DND-41 (cell line): ENCODE results near the gene ARIH1.

Experiments used
- EZH2 ChIP-seq: IDR thresholded peaks from 3 replicates; pipeline ENCODE4 v1.6.1; 2012; ENCODE audit warnings: borderline replicate concordance, low read depth, mild to moderate bottlenecking, moderate library complexity, low read length, inconsistent platforms; ENCODE audit not compliant: severe bottlenecking
- TF ChIP-seq, protein P1 (sequence below): IDR thresholded peaks from 2 replicates; pipeline ENCODE4 v1.5.1; 2012; ENCODE audit warnings: borderline replicate concordance, low read length, moderate library complexity, mild to moderate bottlenecking; ENCODE audit not compliant: poor library complexity, severe bottlenecking; ENCODE audit errors: extremely low read depth

DNA sequence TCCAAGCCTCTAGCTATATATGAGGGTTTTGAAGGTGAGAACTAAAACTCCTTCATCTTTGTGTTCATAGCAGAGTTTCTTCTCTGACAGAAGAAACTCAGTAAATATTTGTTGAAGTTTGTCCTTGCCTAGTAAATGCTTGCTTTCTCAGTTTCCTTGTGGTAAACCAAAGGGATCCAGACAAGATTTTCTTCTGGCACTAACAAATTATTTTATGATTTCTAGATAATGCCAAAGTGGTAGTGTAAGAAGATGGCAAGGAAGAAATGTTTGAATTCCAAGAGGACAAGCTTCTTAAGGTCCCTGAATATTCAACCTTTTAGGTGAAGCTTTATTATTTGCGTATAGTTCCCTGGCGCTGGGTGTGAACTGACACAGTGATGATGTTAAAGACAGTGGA lies 14.4 kb downstream of the ARIH1 start:
- TF ChIP-seq, protein P1, sequence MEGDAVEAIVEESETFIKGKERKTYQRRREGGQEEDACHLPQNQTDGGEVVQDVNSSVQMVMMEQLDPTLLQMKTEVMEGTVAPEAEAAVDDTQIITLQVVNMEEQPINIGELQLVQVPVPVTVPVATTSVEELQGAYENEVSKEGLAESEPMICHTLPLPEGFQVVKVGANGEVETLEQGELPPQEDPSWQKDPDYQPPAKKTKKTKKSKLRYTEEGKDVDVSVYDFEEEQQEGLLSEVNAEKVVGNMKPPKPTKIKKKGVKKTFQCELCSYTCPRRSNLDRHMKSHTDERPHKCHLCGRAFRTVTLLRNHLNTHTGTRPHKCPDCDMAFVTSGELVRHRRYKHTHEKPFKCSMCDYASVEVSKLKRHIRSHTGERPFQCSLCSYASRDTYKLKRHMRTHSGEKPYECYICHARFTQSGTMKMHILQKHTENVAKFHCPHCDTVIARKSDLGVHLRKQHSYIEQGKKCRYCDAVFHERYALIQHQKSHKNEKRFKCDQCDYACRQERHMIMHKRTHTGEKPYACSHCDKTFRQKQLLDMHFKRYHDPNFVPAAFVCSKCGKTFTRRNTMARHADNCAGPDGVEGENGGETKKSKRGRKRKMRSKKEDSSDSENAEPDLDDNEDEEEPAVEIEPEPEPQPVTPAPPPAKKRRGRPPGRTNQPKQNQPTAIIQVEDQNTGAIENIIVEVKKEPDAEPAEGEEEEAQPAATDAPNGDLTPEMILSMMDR: no peak
- TF ChIP-seq EZH2: no peak
